OCI-LY7 (cell line): Measurements from ENCODE around the gene MEOX2.

Source experiments
- EZH2phosphoT487 ChIP-seq: fragments of 200-600 bp; sonication (generic); IDR thresholded peaks from 2 replicates; pipeline ENCODE4 v1.6.1; 2018; ENCODE audit warnings: low read depth, borderline replicate concordance, mild to moderate bottlenecking, mixed run types, antibody characterized with exemption, low read length, moderate library complexity, mixed read lengths
- TF ChIP-seq, protein P1 (sequence below): fragments of 200-600 bp; sonication (generic); conservative IDR thresholded peaks from 2 replicates; pipeline ENCODE4 v1.5.1; 2014; ENCODE audit warnings: mild to moderate bottlenecking, antibody characterized with exemption, low read length, moderate library complexity, mixed read lengths

DNA sequence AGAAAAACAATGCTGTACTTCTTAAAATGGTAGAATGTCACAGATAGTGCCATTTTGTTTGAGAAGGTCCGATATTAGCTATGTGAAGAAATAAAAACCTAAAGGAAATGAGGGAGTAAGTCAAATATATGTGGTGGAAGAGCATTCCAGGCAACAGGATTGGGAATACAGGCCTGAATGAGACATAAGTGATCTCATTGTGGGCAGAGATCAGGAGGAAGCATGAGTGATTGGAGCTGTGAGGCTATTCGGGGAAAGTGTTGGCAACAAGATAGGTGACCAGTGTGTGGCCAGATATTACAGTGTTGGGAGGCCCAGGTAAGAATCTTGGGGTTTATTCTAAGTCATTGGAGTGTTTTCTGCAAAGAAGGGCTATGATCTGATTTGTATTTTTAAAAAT, 83.4 kb downstream of the MEOX2 start:
- TF ChIP-seq, protein P1, sequence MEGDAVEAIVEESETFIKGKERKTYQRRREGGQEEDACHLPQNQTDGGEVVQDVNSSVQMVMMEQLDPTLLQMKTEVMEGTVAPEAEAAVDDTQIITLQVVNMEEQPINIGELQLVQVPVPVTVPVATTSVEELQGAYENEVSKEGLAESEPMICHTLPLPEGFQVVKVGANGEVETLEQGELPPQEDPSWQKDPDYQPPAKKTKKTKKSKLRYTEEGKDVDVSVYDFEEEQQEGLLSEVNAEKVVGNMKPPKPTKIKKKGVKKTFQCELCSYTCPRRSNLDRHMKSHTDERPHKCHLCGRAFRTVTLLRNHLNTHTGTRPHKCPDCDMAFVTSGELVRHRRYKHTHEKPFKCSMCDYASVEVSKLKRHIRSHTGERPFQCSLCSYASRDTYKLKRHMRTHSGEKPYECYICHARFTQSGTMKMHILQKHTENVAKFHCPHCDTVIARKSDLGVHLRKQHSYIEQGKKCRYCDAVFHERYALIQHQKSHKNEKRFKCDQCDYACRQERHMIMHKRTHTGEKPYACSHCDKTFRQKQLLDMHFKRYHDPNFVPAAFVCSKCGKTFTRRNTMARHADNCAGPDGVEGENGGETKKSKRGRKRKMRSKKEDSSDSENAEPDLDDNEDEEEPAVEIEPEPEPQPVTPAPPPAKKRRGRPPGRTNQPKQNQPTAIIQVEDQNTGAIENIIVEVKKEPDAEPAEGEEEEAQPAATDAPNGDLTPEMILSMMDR: no peak
- TF ChIP-seq EZH2phosphoT487: no peak
